HAP-1 (cell line): Measurements from ENCODE around the gene SRPK1.
A peak's percentile ranks its signal among the peaks of the same experiment; 100 is the strongest.
"Not testable (repeated sequence)": the region's sequence is repeated elsewhere in the genome, so short reads cannot be mapped to it uniquely, and the experiment has no call there.

Experiments used
- DNase-seq, 2 experiments: peaks; one replicate each; pipeline ENCODE4 v3.0.0-alpha.2; 2016 to 2020; ENCODE audit warnings: low spot score in 2 of 2
- H3K27me3 ChIP-seq: fragments of 250-450 bp; sonication (Bioruptor Pico); 2 replicates; pipeline ENCODE4 v1.5.1; 2020; ENCODE audit warnings: low read depth, mild to moderate bottlenecking, moderate library complexity
- H3K36me3 ChIP-seq: fragments of 250-450 bp; sonication (Bioruptor Pico); replicated peaks from 2 replicates; pipeline ENCODE4 v1.5.1; 2020; ENCODE audit warnings: mild to moderate bottlenecking
- H3K4me1 ChIP-seq: fragments of 250-450 bp; sonication (Bioruptor Pico); 2 replicates; pipeline ENCODE4 v1.5.1; 2020; ENCODE audit warnings: mild to moderate bottlenecking
- H3K4me3 ChIP-seq: fragments of 250-450 bp; sonication (Bioruptor Pico); 2 replicates; pipeline ENCODE4 v1.5.1; 2020; ENCODE audit warnings: mild to moderate bottlenecking, moderate library complexity
- H3K9me3 ChIP-seq: fragments of 250-450 bp; sonication (Bioruptor Pico); 2 replicates; pipeline ENCODE4 v1.5.1; 2020; ENCODE audit warnings: mild to moderate bottlenecking, moderate library complexity
- in situ Hi-C: fragments of 300-500 bp; cut with MboI; formaldehyde crosslinking; loops from 3 replicates; pipeline ENCODE4 v1.14.3; 2020; ENCODE audit warnings: low sequenced_read_pairs, inconsistent platforms, mixed read lengths

The SRPK1 gene

DNA sequence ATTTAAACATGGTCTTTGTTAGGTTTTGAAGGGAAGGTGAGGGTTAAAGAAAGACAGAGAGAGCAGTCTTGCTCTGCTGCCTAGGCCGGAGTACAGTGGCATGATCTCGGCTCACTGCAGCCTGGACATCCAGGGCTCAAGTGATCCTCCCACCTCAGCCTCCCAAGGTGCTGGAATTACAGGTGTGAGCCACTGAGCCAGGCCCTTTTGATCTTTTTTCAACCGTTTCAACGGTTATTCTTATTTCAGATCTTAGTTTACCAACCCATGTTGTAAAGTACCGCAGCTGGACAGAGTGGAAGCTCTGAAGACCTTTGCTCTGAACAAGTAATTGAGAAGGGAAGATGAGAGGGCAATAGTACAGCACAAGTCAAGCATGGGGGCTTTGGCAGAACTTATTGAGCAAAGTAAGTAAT is 1.2 kb upstream of the SRPK1 start:
- H3K36me3 ChIP-seq = peaks cover 9% of the 10 kb centered on the region
- H3K9me3 ChIP-seq = no peaks in the 10 kb centered on the region
- peaks cover 17% of the 10 kb centered on the region for H3K4me1 ChIP-seq
- H3K4me3 ChIP-seq = no peak overlapping the region
- H3K27me3 ChIP-seq = no peaks in the 10 kb centered on the region
- in situ Hi-C loops = no loop called here
- no peak for DNase-seq

DNA sequence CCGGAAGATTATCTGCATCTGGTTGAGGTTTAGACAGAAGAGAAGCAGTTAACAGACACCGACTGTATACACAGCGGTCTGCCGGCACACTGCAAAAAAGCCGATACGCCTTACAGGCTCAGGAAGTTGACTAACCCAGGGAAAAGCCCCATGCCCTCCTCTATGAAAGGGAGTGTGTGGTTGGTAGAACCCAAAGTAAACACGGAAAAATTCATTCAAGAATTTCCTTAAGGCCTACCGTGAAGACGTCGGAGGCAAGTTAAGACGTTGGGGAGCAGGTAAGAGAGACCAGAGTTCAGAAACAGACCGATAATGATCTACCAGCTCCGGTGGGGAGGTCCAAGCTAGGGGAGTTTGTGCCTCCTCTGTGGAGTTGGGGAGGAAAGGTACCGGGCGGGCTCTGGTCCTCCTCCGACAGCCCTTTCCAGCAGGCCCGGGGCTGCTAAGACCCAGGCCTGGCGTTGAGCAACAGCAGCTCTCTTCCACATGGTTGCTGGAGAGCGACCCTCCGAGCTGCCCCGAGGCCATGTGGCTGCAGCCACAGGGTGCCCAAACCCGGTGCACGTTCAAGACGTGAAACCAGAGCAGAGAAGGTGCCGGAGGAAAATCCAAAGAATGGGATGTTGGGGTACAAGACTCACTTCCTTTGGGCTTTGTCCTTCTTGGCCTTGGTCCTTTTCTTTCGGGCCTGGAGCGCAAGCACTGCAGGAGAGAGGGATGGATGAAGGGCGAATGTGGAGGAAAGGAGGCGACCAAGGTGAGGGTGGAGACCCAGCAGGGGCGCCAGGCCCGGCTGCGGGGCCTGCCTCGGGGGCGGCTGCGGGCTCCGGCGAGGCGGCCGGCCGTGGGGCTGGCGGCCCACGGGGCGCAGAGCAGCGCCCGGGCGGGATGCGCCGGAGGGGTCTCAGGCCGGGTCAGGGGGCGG is 809 bp downstream of the SRPK1 start:
- in situ Hi-C loops = no loop called here
- peak; percentile 20 to 61 for DNase-seq
- no peaks in the 10 kb centered on the region for H3K27me3 ChIP-seq
- H3K4me1 ChIP-seq = peaks cover 17% of the 10 kb centered on the region
- peaks cover 23% of the 10 kb centered on the region for H3K36me3 ChIP-seq
- H3K4me3 ChIP-seq = peak overlapping the region; percentile 63
- no peaks in the 10 kb centered on the region for H3K9me3 ChIP-seq

DNA sequence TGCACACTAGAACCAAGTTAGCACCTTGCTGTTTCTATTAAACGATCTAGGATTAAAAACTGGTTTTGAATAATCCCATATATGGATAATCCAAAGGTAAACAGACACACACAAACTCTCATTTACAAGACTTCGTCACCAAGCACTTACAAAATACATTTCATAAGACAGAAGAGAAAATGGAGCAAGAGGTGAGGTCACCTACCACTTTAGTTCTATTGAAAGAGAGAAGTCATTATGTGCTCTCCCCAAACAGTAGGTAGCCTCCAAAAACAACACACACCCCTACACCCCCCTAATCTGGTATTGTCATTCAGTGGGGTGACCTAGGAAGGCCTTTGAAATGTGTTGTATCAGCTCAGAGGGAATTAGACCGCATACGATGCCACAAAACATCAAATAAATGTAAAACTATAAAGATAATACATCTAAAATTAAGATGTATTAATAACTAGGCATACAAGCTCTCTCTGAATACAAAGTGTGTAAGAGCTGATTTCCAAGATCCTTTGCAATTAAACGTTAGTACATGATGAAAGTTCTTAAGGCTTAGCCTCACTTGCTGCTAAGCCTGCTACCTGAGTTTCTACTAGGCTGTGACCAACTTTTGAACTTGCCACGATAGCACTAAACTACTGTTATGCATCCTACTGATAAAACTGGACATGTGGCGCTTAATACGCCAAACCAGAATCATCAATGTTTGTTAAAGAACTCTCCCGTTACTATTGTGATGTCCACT is 1.6 kb downstream of the SRPK1 start:
- peaks cover 31% of the 10 kb centered on the region for H3K36me3 ChIP-seq
- H3K27me3 ChIP-seq = no peaks in the 10 kb centered on the region
- H3K9me3 ChIP-seq = no peaks in the 10 kb centered on the region
- H3K4me3 ChIP-seq = peak overlapping the region; percentile 63
- in situ Hi-C loops = no loop called here
- peaks cover 17% of the 10 kb centered on the region for H3K4me1 ChIP-seq
- DNase-seq = peak in 1 of 2 experiments; percentile 55

DNA sequence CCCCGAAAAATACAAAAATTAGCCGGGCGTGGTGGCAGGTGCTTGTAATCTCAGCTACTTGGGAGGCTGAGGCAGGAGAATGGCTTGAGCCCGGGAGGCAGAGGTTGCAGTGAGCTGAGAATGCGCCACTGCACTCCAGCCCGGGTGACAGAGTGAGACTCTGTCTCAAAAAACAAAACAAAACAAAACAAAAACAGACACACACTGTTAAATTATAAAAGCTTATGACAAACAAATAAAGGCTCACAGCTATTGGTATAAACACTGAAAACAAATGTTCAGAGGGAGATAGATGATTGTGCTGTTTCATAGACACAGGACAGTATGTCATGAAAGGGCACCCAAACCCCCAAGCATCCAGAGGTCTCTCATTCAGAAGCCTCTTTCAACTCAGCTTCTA is 4.0 kb downstream of the SRPK1 start:
- H3K4me3 ChIP-seq, in situ Hi-C loops, DNase-seq, H3K27me3 ChIP-seq, H3K9me3 ChIP-seq: not testable (repeated sequence)
- Histone ChIP-seq H3K36me3 (peaks cover 52% of the 10 kb centered on the region), H3K4me1 (peaks cover 17% of the 10 kb centered on the region)

DNA sequence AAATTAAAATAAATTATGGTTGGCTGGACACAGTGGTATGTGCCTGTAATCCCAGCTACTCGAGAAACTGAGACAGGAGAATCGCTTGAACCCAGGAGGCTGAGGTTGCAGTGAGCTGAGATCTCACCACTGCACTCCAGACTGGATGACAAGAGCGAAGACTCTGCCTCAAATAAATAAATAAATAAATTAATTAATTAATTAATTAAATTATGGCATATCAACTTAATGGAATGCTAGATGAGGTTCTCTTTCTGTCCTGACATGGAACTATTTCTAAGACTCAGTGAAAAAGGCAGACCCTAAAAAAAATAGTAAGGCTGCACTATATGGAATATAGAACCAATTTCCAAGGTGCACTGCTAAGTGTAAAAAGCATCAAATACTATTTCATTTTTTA is 4.8 kb downstream of the SRPK1 start:
- Histone ChIP-seq H3K27me3 (no peaks in the 10 kb centered on the region), H3K4me1 (peaks cover 10% of the 10 kb centered on the region), H3K36me3 (peaks cover 60% of the 10 kb centered on the region), H3K4me3 (no peak overlapping the region), H3K9me3 (peaks cover 6% of the 10 kb centered on the region)
- in situ Hi-C loops = no loop called here
- DNase-seq = no peak

DNA sequence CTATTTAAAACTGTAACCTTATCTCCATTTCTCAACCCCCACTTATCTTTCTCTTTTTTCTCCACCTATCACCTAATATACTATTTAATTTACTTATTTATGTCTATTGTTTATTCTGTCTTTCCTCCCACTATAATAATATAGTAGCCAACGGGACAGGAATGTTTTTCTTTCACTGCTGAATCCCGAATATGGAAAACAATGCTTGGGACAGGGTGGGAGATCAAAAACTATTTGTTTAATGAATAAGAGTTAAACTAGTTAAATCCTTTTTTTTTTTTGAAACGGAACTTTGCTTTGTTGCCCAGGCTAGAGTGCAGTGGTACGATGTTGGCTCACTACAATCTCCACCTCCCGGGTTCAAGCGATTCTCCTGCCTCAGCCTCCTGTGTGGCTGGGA is 6.4 kb downstream of the SRPK1 start:
- H3K36me3 ChIP-seq = peaks cover 75% of the 10 kb centered on the region
- peaks cover 18% of the 10 kb centered on the region for H3K9me3 ChIP-seq
- no peak for DNase-seq
- no peak overlapping the region for H3K4me3 ChIP-seq
- H3K4me1 ChIP-seq = peaks cover 10% of the 10 kb centered on the region
- no peaks in the 10 kb centered on the region for H3K27me3 ChIP-seq
- in situ Hi-C loops = no loop called here

DNA sequence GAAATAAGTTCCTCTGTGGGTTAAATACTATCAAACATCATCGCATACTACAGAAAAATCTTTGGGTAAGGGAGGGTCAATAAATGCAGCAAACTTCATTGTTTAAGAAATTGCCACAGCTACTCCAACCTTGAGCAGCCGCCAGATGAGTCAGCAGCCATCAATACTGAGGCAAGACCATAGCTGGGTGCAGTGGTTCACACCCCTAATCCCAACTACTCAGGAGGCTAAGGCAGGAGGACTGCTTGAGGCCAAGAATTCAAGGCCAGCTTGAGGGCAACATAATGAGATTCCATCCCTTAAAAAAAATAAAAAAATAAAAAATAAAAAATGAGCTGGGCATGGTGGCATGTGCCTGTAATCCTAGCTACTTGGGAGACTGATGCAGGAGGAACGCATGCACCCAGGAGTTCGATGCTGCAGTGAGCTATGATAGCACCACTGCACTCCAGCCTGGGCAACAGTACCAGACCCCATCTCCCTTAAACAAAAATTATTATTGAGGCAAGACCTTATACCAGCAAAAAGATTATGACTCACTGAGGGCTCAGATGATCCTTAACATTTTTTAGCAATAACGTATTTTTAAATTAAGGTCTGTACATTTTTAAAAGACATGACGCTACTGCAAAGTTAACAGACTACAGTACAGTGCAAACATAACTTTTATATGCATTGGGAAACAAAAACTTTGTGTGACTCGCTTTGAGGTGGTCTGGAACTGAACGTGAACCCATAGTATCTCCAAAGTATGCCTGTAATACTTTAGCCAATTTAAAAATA is 8.8 kb downstream of the SRPK1 start:
- in situ Hi-C loops = no loop called here
- DNase-seq = no peak
- no peaks in the 10 kb centered on the region; the same call in 1 of the 2 replicates for H3K4me1 ChIP-seq
- peaks cover 29% of the 10 kb centered on the region for H3K9me3 ChIP-seq
- no peak overlapping the region for H3K4me3 ChIP-seq
- H3K27me3 ChIP-seq = no peaks in the 10 kb centered on the region
- peaks cover 86% of the 10 kb centered on the region for H3K36me3 ChIP-seq

DNA sequence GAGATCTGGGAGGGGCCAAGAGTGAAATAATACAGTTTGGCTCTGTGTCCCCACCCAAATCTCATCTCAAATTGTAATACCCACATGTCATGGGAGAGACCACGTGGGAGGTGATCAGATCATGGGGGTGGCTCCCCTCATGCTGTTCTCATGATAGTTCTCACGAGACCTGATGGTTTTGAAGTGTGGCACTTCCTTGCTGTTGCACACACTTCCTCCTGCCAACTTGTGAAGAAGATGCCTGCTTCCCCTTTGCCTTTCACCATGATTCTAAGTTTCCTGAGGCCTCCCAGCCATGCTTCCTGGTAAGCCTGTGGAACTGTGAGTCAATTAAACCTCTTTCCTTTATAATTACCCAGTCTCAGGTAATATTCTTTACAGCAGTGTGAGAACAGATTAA is 11.3 kb downstream of the SRPK1 start:
- H3K9me3 ChIP-seq = peaks cover 29% of the 10 kb centered on the region
- H3K27me3 ChIP-seq, H3K4me1 ChIP-seq, in situ Hi-C loops, H3K4me3 ChIP-seq, DNase-seq: not testable (repeated sequence)
- peaks cover 79% of the 10 kb centered on the region for H3K36me3 ChIP-seq

DNA sequence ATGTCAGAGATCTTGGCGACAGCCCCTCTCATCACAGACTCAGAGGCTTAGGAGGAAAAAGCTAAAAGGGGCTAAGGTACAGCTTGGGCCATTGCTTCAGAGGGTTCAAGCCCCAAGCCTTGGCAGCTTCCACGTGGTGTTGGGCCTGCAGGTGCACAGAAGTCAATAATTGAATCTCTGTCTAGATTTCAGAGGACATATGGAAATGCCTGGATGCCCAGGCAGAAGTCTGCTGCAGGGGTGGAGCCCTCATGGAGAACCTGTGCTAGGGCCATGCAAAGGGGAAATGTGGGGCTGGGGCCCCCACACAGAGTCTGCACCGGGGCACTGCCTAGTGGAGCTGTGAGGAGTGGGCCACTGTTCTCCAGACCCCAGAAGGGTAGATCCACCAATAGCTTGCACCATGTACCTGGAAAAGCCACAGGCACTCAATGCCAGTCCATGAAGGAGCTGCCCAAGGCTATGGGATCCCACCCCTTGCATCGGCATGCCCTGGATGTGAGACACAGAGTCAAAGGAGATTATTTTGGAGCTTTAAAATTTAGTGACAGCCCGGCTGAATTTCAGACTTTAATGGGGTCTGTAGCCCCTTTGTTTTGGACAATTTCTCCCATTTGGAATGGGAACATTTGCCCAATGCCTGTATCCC is 12.0 kb downstream of the SRPK1 start:
- H3K27me3 ChIP-seq, H3K4me1 ChIP-seq, in situ Hi-C loops, DNase-seq, H3K4me3 ChIP-seq: not testable (repeated sequence)
- peaks cover 78% of the 10 kb centered on the region for H3K36me3 ChIP-seq
- H3K9me3 ChIP-seq = peaks cover 29% of the 10 kb centered on the region

DNA sequence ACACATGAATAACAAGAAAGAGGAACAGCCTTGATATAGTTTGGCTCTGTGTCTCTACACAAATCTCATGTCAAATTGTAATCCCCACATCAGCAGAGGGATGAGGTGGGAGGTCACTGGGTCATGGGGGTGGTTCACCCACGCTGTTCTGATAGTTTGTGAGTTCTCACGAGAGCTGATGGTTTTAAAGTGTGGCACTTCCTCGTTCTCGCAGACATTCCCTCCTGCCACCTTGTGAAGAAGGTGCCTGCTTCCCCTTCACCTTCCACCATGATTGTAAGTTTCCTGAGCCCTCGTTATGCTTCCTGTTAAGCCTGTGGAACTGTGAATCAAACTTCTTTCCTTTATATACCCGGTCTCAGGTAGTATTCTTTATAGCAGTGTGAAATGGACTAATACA is 13.1 kb downstream of the SRPK1 start:
- H3K4me1 ChIP-seq = no peaks in the 10 kb centered on the region
- peaks cover 29% of the 10 kb centered on the region for H3K9me3 ChIP-seq
- no peak overlapping the region for H3K4me3 ChIP-seq
- peaks cover 77% of the 10 kb centered on the region for H3K36me3 ChIP-seq
- in situ Hi-C loops = no loop called here
- DNase-seq = no peak
- H3K27me3 ChIP-seq = no peaks in the 10 kb centered on the region

DNA sequence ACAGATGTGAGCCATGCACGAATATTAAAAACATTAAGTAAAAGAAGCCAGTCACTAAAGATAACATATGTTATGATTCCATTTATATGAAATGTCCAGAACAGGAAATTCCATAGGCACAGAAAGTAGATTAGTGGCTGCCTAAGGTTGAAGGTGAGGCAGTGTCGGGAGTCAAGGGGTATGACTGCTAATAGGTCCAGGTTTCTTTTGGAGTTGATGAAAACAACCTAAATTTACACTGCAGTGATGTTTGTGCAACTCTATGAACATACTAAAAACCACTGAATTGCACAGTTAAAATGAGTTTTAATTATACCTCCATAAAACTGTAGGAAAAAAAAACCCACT is 14.4 kb downstream of the SRPK1 start:
- in situ Hi-C loops = no loop called here
- H3K9me3 ChIP-seq = peaks cover 26% of the 10 kb centered on the region
- no peaks in the 10 kb centered on the region for H3K27me3 ChIP-seq
- H3K36me3 ChIP-seq = peaks cover 66% of the 10 kb centered on the region
- H3K4me3 ChIP-seq = no peak overlapping the region
- peaks cover 4% of the 10 kb centered on the region for H3K4me1 ChIP-seq
- DNase-seq = no peak

DNA sequence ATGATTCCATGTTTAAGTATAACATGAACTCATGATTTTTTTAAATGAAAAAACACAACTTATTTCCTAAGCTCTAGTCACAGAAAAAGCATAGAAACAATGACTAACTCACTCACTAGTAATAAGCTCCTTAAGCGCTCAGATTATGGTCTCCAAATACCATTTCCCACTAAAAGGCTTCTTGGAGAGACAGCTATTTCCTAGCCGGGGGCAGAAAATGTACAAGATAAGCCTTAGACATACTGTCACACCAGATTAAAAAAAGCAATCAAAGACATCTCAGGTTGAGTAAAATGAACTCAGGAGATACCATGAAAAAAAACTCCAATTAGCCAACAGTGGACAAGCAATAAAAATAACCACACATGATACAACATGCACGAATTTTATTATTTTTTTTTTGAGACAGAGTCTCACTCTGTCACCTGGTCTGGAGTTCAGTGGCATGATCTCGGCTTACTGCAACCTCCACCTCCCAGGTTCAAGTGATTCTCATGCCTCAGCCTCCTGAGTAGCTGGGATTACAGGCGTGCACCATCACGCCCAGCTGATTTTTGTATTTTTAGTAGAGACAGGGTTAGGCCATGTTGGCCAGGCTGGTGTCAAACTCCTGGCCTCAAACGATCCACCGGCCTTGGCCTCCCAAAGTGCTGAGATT is 14.9 kb downstream of the SRPK1 start:
- Histone ChIP-seq H3K9me3 (peaks cover 22% of the 10 kb centered on the region), H3K27me3 (no peaks in the 10 kb centered on the region)
- in situ Hi-C loops = no loop called here

More for the DNA sequence above, 14.9 kb downstream of the SRPK1 start:
- Histone ChIP-seq H3K4me1 (peaks cover 5% of the 10 kb centered on the region), H3K36me3 (peaks cover 66% of the 10 kb centered on the region), H3K4me3 (no peak overlapping the region)
- no peak for DNase-seq
